ENCODE data around the gene LLGL1. TPM values are rescaled to one million over a fixed set of nuclear protein-coding genes. Genes with fewer than 3 reads are reported as not detected.

LLGL1 gene
- total RNA-seq, 1 experiment from 2014 or later = 44.3 TPM

DNA sequence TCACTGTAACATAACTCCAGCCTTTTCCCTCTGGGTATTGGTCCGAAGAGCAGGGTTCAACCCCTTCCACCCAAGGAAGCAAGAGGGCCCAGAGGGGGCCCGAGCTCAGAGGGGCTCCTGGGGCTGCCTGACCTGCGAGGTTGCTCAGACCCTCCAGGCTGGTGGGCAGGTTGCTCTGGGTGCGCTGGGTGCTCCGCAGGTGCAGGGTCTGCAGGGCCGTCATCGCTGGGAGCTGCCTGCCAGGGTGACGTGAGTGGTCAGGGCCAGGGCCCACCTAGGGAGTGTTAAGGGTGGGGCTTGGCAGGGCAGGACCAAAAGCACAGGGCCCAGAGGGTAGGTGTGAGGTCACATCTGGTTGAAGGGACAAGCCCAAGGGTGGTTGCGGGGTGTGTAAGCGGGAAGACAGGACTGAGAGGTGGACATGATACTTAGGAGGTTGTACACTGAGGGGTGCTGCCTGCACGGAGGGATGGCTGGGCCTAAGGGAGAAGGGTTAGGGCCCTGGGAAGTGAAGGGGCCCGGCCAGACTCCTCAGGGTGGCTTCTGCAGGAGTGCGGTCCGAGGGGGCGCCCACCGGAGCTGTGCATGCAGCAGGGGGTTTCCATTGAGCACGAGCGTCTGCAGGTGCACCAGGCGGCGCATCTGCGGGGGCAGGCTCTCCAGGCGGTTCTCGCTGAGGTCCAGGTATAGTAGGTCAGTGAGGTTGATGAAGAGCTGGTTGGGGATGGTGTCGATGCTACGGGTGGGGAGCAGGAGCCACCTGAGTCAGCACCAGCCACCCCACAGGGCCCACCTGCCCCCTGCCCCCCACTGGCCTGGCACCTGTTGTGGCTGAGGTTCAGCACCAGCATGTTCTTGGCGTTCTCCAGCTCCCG lies 28.7 kb downstream of the LLGL1 start:
- H3K4me2 ChIP-seq (ENCODE audit: low read length) = no peak overlapping the region
- ChIA-PET CTCF (interaction anchor here (1.0 kb wide), 1 partner anchor 37 kb away, joined by 3 read pairs; no protein-coding TSS in a partner anchor), POLR2A (no interaction called here), RAD21 (ENCODE audit: low non-redundant PET in 1 of 2, low total read pairs in 2 of 2, uncharacterized antibody in 2 of 2, unreplicated experiment in 2 of 2) (no interaction called here)
- intact Hi-C loops (cut with micrococcal nuclease) = no loop called here
- H4K20me1 ChIP-seq (ENCODE audit: insufficient read depth) = no peaks in the 10 kb centered on the region
- peaks cover 13 to 19% of the 10 kb centered on the region in 2 experiments for H3K4me1 ChIP-seq (ENCODE audit: control insufficient read depth in 1 of 2, insufficient read depth in 2 of 2, low read length in 2 of 2)
- no peak for ATAC-seq
- no peak overlapping the region for H3K27ac ChIP-seq (ENCODE audit: low read depth, low read length)
- no peaks in the 10 kb centered on the region for H3K9me3 ChIP-seq (ENCODE audit: control insufficient read depth in 1 of 2, insufficient read depth in 1 of 2, low read depth in 1 of 2, low read length in 2 of 2)
- no peaks in the 10 kb centered on the region for H3K9me2 ChIP-seq (ENCODE audit: insufficient read depth)
- no peaks in the 10 kb centered on the region for H3K27me3 ChIP-seq (ENCODE audit: insufficient read depth, low read length)
- no peak for DNase-seq (ENCODE audit: low read depth, low spot score)
- H3K79me2 ChIP-seq (ENCODE audit: insufficient read depth, low read length) = peaks cover 37% of the 10 kb centered on the region
- H3K36me3 ChIP-seq (ENCODE audit: control insufficient read depth in 1 of 2, insufficient read depth in 2 of 2, low read length in 2 of 2) = peaks cover 15 to 40% of the 10 kb centered on the region in 2 experiments
- no TSS peak for BruUV-seq (replicated peaks)
- TF ChIP-seq SIN3A (IDR thresholded peaks at IDR 0.05; ENCODE audit: low read depth) = no peak
- TF ChIP-seq TCF7L2 (IDR thresholded peaks at IDR 0.05; ENCODE audit: borderline replicate concordance, extremely low read depth, insufficient read depth, insufficient read length) = no peak
- no peak for TF ChIP-seq EZH2 (IDR thresholded peaks at IDR 0.05)
- no peak for TF ChIP-seq FOSL1 (IDR thresholded peaks at IDR 0.05; ENCODE audit: low read depth)
- TF ChIP-seq CEBPB (IDR thresholded peaks at IDR 0.05; ENCODE audit: low read depth) = no peak
- no peak for TF ChIP-seq SP1 (IDR thresholded peaks at IDR 0.05; ENCODE audit: low read depth)
- TF ChIP-seq EZH2phosphoT487 (IDR thresholded peaks at IDR 0.05; ENCODE audit: borderline replicate concordance) = no peak
- no peak for TF ChIP-seq YY1 (IDR thresholded peaks at IDR 0.05; ENCODE audit: extremely low read depth, insufficient replicate concordance, low read depth, low read length)
- no peak for TF ChIP-seq POLR2AphosphoS5 (IDR thresholded peaks at IDR 0.05; ENCODE audit: low read depth, low read length)
- H3K9ac ChIP-seq (ENCODE audit: low read length) = no peak overlapping the region
- no peak overlapping the region for H2AFZ ChIP-seq (ENCODE audit: low read depth, low read length, poor library complexity, severe bottlenecking)
- H3K4me3 ChIP-seq (replicated peaks in 1 of 2; ENCODE audit: low read depth in 1 of 2, low read length in 2 of 2) = no peak overlapping the region
